ENCODE results near the gene TMEM163.

TMEM163 gene

GRCh38 chr2:134452042-134452733 is 266.6 kb downstream of the TMEM163 start:
- no peak for DNase-seq

DNA sequence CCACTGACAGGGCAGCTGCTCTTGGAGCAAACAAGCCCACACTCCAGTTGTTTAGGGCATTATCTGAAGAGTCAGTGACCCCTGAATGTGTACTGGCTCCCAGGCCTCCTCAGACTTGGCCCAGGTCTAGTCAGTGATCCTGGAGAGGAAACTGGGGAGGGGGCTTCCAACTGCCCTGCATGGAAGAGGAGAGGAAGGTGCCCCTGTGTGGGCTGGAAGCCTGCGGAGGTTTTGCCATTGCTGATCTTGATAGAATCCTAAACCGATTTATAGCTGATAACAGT is 267.5 kb downstream of the TMEM163 start:
- no peak for DNase-seq

- DNase-seq, result no peak
Measured at GRCh38 chr2:134449751-134450513, 268.9 kb downstream of the TMEM163 start.

DNA sequence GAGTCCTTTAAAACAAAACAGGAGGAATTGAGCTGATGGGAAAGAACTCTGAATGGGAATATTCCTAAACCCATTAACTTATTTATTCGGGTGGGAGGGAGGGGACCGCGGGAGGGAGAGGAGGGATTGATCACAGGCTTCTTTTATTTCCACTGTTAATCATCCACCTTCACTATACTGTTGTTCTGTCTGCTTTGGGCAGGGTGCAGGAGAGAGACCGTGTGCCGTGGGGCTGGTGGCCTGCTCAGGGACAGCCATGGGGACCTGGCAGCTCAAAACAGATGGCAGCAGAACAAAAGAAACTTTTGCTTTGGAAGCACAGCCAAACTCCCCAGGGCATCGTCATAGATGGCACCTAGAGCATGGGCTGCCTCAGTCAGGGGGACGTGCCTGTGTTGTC is 269.6 kb downstream of the TMEM163 start:
- DNase-seq, result no peak

DNA sequence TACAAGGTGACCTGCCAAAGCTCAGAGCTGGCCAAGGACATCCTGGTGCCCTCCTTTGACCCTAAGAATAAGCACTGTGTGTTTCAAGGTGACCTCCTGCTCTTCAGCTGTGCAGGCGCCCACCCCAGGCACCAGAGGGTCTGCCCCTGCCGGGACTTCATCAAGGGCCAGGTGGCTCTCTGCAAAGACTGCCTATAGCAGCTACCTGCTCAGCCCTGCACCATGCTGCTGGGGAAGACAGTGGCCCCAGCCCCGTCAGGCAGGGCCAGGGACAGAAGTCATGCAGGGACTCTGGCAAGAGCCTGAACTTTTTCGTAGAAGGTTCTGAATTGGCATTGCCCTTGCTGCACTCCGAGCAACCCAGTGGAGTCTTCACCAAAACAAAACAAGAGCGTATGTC is 270.1 kb downstream of the TMEM163 start:
- DNase-seq, result no peak

GRCh38 chr2:134447669-134448068 is 271.1 kb downstream of the TMEM163 start:
- no peak for DNase-seq

GRCh38 chr2:134446383-134447017 is 272.3 kb downstream of the TMEM163 start:
- no peak for DNase-seq

GRCh38 chr2:134445985-134446382 is 272.8 kb downstream of the TMEM163 start:
- DNase-seq, result no peak

- DNase-seq, result no peak
Measured at GRCh38 chr2:134445116-134445515, 273.7 kb downstream of the TMEM163 start.

DNA sequence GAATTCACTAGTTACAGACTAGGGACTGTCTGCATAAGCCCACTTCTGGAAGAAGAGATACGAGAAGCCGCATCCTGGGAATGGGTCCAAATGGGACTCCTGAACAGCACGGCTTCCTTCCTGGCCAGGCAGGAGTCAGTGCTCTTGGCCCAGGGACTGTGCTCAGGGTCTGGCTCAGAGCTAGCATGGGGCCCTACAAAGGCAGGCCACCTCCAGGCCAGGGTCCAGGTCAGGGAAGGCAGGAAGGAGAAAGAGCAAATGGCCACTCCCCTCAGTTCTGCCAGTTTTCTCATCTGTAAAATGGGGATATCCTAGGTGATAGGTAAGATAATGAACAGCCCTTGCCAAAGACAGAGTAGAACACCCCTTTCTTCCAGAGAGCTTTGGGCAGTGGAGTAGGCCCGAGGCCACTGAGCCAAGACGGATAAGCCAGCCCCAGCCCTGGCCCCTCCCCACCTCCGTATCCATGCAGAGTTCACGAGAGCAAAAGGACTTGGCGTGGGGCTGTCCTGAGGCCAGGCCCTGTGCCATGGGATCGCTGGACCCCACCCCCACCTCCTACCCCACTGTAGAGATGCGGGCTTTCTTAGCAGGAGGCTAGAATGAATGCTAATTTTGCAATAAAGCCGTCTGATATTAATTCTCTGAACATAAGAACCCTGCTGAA is 274.9 kb downstream of the TMEM163 start:
- DNase-seq, result no peak

GRCh38 chr2:134441153-134441863 is 277.5 kb downstream of the TMEM163 start:
- DNase-seq, result no peak

DNA sequence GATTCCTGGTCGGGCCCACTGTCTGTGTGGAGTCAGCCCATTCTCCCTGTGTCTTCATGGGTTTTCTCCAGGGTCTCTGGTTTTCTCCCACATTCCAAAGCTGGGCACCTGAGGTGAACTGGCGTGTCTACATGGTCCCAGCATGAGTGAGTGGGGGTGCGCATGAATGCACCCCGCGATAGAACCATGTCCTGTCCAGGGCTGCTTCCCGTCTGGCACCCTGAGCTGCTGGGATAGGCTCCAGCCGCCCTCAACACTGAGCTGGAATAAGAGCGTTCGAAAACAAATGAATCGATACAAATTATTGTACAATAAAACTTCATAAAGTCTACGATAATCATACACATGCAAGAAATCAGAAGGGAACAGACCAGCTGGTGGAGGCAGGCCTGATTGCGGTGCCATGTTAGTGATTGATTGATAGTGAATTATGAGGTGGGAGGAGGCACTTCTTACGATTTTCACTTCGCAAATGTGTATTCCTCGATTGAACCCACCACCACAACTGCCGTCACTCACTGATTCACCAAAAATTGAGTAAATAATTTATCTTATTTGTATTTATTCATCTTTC is 278.4 kb downstream of the TMEM163 start:
- no peak for DNase-seq

DNA sequence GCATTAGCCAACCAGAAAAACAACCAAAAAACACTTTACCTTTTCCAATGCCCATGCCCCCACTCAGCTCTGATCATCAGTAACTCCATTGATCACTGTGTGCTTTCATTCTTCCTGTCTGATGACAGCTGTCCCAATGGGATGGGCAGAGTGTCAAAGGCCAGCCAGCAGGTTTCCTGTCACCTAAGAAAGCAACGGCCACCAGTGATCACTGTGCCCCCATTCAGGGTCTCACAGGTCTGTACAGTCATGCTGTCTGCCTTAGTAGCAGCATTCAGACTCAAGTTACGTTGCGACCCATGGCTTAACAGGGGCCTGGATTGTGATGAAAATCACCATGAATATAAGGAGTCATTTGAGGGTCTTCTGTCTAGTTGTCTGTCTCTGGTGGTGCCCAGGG is 280.4 kb downstream of the TMEM163 start:
- DNase-seq, result no peak

DNA sequence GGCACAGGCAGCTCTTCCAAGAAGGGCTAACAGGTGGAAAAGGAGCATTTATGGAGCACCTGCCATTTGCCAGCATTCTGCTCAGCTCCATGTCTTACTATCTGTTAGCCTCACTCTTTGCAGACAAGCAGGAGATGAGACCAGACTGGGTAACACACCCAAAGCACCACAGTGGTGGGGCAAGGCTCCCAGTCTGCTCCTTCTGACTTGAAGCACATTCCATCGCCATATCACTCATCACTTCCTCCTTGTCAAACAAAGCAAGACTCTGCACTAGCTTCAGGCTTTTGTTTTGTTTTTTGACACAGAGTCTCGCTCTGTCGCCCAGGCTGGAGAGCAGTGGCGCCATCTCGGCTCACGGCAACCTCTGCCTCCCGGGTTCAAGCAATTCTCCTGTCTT is 282.1 kb downstream of the TMEM163 start:
- no peak for DNase-seq

DNA sequence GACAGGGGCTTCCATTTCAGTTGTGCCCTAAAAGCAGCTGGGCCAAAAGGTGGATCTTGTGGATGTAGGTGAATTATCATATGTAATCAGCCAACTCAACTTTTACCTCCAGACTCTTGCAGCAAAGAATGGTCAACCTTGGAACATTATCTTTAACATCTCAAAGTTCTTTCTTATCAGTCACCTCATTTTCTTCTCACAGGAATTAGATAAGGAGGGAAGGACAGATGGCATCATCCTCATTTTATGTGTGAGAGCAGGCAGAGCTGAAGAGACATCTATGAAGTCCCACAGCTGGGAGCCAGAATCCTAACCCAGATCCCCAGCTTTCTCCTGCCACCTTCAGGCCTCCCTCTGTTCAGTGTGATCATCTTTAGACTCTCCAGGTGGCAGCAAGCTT is 282.9 kb downstream of the TMEM163 start:
- no peak for DNase-seq

DNA sequence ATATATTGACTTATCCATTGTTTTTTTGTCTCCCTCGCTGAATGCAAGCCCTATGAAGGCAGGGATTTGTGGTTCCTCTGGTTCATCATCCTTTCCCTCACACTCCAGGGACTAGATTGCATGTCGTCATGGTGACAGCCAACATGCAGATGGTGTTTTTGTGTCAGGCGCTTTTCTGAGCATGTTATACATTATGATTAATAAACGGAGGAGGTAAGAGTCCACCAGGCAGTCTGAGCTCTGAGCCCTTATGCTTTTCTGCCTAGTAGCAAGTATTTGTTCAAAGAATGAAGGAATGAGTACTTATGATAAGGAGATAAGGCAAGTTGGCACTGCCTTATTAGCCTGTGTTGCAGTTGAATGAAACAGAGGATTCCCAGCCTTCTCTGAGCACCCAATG is 283.3 kb downstream of the TMEM163 start:
- DNase-seq, result no peak

DNA sequence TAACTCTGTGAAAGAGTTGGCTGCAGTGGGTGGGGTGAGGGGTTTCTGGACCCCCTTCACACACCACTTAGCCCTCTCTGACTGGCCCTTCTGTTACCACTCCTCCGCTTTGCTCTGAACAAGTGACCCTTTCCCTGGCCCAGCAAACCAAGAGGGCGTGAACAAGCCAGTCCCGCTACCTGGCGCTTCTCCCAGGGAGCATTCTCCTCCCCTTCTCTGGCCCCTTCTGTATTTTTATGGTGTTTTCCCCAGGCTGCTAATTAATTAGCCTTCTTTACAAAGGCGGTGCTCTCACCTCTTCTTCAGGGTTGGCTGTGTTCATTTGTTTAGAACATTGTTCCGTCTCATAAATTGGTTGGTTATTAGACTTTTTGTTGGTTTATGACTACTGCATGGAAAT is 284.8 kb downstream of the TMEM163 start:
- DNase-seq, result no peak

- no peak for DNase-seq
Measured at GRCh38 chr2:134433469-134433868, 285.3 kb downstream of the TMEM163 start.

GRCh38 chr2:134432435-134432883 is 286.3 kb downstream of the TMEM163 start:
- no peak for DNase-seq

- DNase-seq, result no peak
Measured at GRCh38 chr2:134431838-134432434, 286.9 kb downstream of the TMEM163 start.

DNA sequence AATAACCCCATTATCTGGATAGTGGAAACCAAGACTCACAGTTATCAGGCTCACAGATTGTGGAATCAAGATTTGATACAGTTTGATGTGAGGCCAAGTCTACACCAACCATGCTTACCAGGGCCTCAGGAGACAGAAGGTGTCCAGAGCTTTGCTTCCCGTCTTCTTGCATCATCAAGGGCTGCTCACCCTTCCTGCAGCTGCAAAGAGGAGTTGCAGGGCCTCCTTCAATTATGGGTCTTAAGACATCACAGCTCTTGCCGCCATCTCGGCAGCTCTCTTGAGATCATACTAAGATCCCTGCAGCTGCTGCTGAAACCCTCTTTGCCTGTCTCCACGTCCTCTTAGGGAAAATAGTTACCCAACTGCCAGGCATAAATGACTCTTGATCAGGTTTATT is 288.9 kb downstream of the TMEM163 start:
- DNase-seq, result no peak

- no peak for DNase-seq
Measured at GRCh38 chr2:134426721-134427120, 292.1 kb downstream of the TMEM163 start.

All from bone marrow (tissue), 2 donors.